NK-92 (cell line): ENCODE results near the gene GAMT.

Experiments used
- DNase-seq: peaks from one replicate; lab custom pipeline; 2025; ENCODE audit not compliant: unreplicated experiment; lab: John Stamatoyannopoulos, UW

GAMT gene

GRCh38 chr19:1349211-1349610 lies 52.1 kb downstream of the GAMT start:
- DNase-seq = no peak
